ENCODE data around the gene TAS1R3. TPM values are rescaled to one million over a fixed set of nuclear protein-coding genes. Genes with fewer than 3 reads are reported as not detected.
A peak's percentile ranks its signal among the peaks of the same experiment; 100 is the strongest.

TAS1R3 gene
- total RNA-seq, 2 donors from 2014 or later: 0.09 to 0.35 TPM

GRCh38 chr1:1292442-1292779 is 38.7 kb upstream of the TAS1R3 start:
- no peak for DNase-seq
- H3K36me3 Mint-ChIP-seq (ENCODE audit: low read depth): no peaks in the 10 kb centered on the region
- WGBS, 2 experiments (ENCODE audit: insufficient coverage in 1 of 2, insufficient read length in 1 of 2): 86 to 88% methylated on average over 8 to 9 of the region's 9 CpGs
- H3K4me1 Mint-ChIP-seq: no peaks in the 10 kb centered on the region
- Histone ChIP-seq H3K9ac (ENCODE audit: extremely low read depth, low read length, poor library complexity, severe bottlenecking) (no peak overlapping the region), H3K27ac (ENCODE audit: low read depth, low read length) (no peak overlapping the region), H3K36me3 (ENCODE audit: control insufficient read depth, insufficient read depth, low read length) (no peaks in the 10 kb centered on the region), H3K9me3 (ENCODE audit: control insufficient read depth, low read length) (no peaks in the 10 kb centered on the region), H3K4me3 (ENCODE audit: low read length) (no peak overlapping the region), H3K4me1 (ENCODE audit: control insufficient read depth, insufficient read depth, low read length) (no peaks in the 10 kb centered on the region), H3K27me3 (ENCODE audit: control insufficient read depth, insufficient read depth, low read length, poor library complexity, severe bottlenecking) (no peaks in the 10 kb centered on the region)
- TF ChIP-seq CTCF (conservative IDR thresholded peaks at IDR 0.05): no peak
- H3K4me3 Mint-ChIP-seq: no peak overlapping the region
- H3K27me3 Mint-ChIP-seq (ENCODE audit: insufficient read depth): no peaks in the 10 kb centered on the region
- peaks cover 2% of the 10 kb centered on the region for H3K9me3 Mint-ChIP-seq
- H3K27ac Mint-ChIP-seq: no peak overlapping the region

GRCh38 chr1:1292851-1293250 is 38.2 kb upstream of the TAS1R3 start:
- TF ChIP-seq CTCF (conservative IDR thresholded peaks at IDR 0.05): no peak
- Histone ChIP-seq H3K27ac (ENCODE audit: low read depth, low read length) (no peak overlapping the region), H3K27me3 (ENCODE audit: control insufficient read depth, insufficient read depth, low read length, poor library complexity, severe bottlenecking) (no peaks in the 10 kb centered on the region), H3K9me3 (ENCODE audit: control insufficient read depth, low read length) (no peaks in the 10 kb centered on the region), H3K4me1 (ENCODE audit: control insufficient read depth, insufficient read depth, low read length) (no peaks in the 10 kb centered on the region), H3K36me3 (ENCODE audit: control insufficient read depth, insufficient read depth, low read length) (no peaks in the 10 kb centered on the region), H3K9ac (ENCODE audit: extremely low read depth, low read length, poor library complexity, severe bottlenecking) (no peak overlapping the region), H3K4me3 (ENCODE audit: low read length) (no peak overlapping the region)
- DNase-seq: no peak
- 96 to 100% methylated on average over 7 to 18 of the region's 18 CpGs for WGBS, 2 experiments (ENCODE audit: insufficient coverage in 1 of 2, insufficient read length in 1 of 2)
- Mint-ChIP-seq H3K4me1 (no peaks in the 10 kb centered on the region), H3K27ac (no peak overlapping the region), H3K27me3 (ENCODE audit: insufficient read depth) (no peaks in the 10 kb centered on the region), H3K9me3 (peaks cover 2% of the 10 kb centered on the region), H3K36me3 (ENCODE audit: low read depth) (no peaks in the 10 kb centered on the region), H3K4me3 (no peak overlapping the region)

GRCh38 chr1:1293263-1294249 is 37.5 kb upstream of the TAS1R3 start:
- Histone ChIP-seq H3K36me3 (ENCODE audit: control insufficient read depth, insufficient read depth, low read length) (no peaks in the 10 kb centered on the region), H3K4me1 (ENCODE audit: control insufficient read depth, insufficient read depth, low read length) (no peaks in the 10 kb centered on the region), H3K9ac (ENCODE audit: extremely low read depth, low read length, poor library complexity, severe bottlenecking) (no peak overlapping the region), H3K9me3 (ENCODE audit: control insufficient read depth, low read length) (no peaks in the 10 kb centered on the region), H3K4me3 (ENCODE audit: low read length) (no peak overlapping the region), H3K27ac (ENCODE audit: low read depth, low read length) (no peak overlapping the region), H3K27me3 (ENCODE audit: control insufficient read depth, insufficient read depth, low read length, poor library complexity, severe bottlenecking) (no peaks in the 10 kb centered on the region)
- no peak overlapping the region for H3K4me3 Mint-ChIP-seq
- peaks cover 2% of the 10 kb centered on the region for H3K9me3 Mint-ChIP-seq
- no peaks in the 10 kb centered on the region for H3K27me3 Mint-ChIP-seq (ENCODE audit: insufficient read depth)
- H3K4me1 Mint-ChIP-seq: no peaks in the 10 kb centered on the region
- H3K36me3 Mint-ChIP-seq (ENCODE audit: low read depth): no peaks in the 10 kb centered on the region
- 92 to 95% methylated on average over 68 to 94 of the region's 94 CpGs for WGBS, 2 experiments (ENCODE audit: insufficient coverage in 1 of 2, insufficient read length in 1 of 2)
- no peak overlapping the region for H3K27ac Mint-ChIP-seq
- peak; percentile 94 for DNase-seq
- no peak for TF ChIP-seq CTCF (conservative IDR thresholded peaks at IDR 0.05)
